ENCODE data around the gene ADCK1. TPM values are rescaled to one million over a fixed set of nuclear protein-coding genes. Genes with fewer than 3 reads are reported as not detected.

ADCK1 gene
- total RNA-seq, 1 donor from 2014 or later, result 5.6 TPM

DNA sequence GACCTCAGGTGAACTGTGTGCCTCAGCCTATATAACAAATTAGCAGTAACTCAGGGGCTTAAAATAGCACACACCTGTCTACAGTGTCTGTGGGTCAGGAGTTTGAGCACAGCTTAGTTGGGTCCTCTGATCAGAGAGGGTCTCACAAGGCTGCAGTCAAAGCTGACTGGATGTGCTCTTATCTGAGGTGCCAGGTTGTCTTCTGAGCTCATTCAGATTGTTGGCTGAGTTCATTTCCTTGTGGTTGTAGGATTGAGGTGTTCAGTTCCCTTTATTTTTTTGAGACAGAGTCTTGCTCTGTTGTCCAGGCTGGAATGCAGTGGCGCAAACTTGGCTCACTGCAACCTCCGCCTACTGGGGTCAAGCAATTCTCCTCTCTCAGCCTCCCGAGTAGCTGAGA lies 164.7 kb downstream of the ADCK1 start:
- Mint-ChIP-seq H3K4me1 (ENCODE audit: low read depth, unreplicated experiment) (no peaks in the 10 kb centered on the region), H3K9me3 (ENCODE audit: unreplicated experiment) (no peaks in the 10 kb centered on the region), H3K27me3 (ENCODE audit: unreplicated experiment) (no peaks in the 10 kb centered on the region), H3K36me3 (ENCODE audit: unreplicated experiment) (no peaks in the 10 kb centered on the region), H3K4me3 (ENCODE audit: unreplicated experiment) (no peak overlapping the region), H3K27ac (ENCODE audit: unreplicated experiment) (no peak overlapping the region)
- DNase-seq, result no peak
- TF ChIP-seq, protein P1, sequence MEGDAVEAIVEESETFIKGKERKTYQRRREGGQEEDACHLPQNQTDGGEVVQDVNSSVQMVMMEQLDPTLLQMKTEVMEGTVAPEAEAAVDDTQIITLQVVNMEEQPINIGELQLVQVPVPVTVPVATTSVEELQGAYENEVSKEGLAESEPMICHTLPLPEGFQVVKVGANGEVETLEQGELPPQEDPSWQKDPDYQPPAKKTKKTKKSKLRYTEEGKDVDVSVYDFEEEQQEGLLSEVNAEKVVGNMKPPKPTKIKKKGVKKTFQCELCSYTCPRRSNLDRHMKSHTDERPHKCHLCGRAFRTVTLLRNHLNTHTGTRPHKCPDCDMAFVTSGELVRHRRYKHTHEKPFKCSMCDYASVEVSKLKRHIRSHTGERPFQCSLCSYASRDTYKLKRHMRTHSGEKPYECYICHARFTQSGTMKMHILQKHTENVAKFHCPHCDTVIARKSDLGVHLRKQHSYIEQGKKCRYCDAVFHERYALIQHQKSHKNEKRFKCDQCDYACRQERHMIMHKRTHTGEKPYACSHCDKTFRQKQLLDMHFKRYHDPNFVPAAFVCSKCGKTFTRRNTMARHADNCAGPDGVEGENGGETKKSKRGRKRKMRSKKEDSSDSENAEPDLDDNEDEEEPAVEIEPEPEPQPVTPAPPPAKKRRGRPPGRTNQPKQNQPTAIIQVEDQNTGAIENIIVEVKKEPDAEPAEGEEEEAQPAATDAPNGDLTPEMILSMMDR (IDR thresholded peaks at IDR 0.05; ENCODE audit: partially characterized antibody, unreplicated experiment), result no peak

DNA sequence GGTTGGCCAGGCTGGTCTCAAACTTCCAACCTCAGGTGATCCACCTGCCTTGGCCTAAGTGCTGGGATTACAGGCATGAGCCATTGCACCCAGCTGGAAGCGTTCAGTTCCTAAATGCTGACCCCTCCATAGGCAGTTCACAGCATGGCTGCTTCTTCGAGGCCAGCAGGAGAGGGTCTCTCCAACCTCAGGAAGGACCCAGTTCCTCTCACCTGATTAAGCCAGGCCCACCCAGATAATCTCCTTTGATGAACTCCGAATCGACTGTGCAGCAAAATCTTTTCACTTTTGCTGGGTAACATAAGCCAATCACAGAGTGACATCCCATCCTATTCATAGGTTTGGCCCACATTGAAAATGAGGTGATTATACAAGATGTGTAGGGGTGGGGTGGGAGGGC lies 165.1 kb downstream of the ADCK1 start:
- H3K27me3 Mint-ChIP-seq (ENCODE audit: unreplicated experiment), result no peaks in the 10 kb centered on the region

DNA sequence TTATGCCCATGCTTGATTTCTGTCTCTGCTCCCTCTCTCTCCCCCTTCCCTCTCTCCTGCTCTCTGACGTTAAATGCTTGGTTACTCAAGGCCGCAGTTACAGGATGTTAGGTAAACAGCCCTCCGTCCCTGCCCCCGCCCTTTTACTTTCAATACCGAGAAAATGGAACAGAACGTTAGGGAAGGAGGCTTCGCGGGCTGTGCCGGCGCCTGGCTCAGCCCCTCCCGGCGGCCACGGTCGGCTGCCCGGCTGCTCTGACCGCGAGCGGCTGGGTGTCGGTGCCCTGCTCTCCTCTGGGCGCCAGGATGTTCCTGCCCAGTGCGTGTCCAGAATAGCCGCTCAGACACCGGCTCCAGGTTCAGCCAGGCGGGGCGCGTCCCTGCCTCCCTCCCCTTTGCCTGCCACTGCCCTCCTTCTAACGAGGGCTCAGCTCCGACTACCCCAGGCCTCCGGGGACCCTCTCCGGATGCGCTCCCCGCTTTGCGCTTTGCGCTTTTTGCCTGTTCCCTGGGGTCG lies 166.1 kb downstream of the ADCK1 start:
- H3K27ac Mint-ChIP-seq (ENCODE audit: unreplicated experiment), result no peak overlapping the region
- H3K27me3 Mint-ChIP-seq (ENCODE audit: unreplicated experiment), result no peaks in the 10 kb centered on the region
- H3K36me3 Mint-ChIP-seq (ENCODE audit: unreplicated experiment), result no peaks in the 10 kb centered on the region
- H3K9me3 Mint-ChIP-seq (ENCODE audit: unreplicated experiment), result no peaks in the 10 kb centered on the region
- DNase-seq, result peak; percentile 50
- H3K4me1 Mint-ChIP-seq (ENCODE audit: low read depth, unreplicated experiment), result no peaks in the 10 kb centered on the region
- H3K4me3 Mint-ChIP-seq (ENCODE audit: unreplicated experiment), result peak overlapping the region; percentile 84
- TF ChIP-seq, protein P1 (IDR thresholded peaks at IDR 0.05; ENCODE audit: partially characterized antibody, unreplicated experiment), result no peak

More for the DNA sequence above, 165.1 kb downstream of the ADCK1 start:
- TF ChIP-seq, protein P1 (IDR thresholded peaks at IDR 0.05; ENCODE audit: partially characterized antibody, unreplicated experiment), result no peak
- no peaks in the 10 kb centered on the region for H3K9me3 Mint-ChIP-seq (ENCODE audit: unreplicated experiment)
- no peaks in the 10 kb centered on the region for H3K36me3 Mint-ChIP-seq (ENCODE audit: unreplicated experiment)
- DNase-seq, result no peak
- no peak overlapping the region for H3K4me3 Mint-ChIP-seq (ENCODE audit: unreplicated experiment)
- no peak overlapping the region for H3K27ac Mint-ChIP-seq (ENCODE audit: unreplicated experiment)
- no peaks in the 10 kb centered on the region for H3K4me1 Mint-ChIP-seq (ENCODE audit: low read depth, unreplicated experiment)

DNA sequence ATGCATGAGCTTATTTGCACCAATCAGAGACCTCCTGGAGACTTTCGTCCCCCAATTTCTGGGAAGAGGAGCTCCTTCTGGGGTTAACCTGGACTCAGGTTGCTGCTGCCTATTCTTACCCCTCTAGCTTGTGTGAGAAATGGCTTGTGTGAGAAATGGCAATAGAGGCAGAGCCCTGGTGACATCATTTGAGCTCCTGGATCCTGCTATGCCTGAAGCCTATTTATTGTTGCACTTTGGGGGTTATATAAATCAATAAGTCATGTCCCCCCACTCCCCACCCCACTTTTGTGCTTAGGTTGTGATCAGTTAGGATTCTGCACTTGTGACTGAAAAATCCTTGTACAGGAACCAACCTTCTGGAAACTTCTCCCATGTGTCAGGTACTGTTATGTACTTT lies 167.2 kb downstream of the ADCK1 start:
- no peaks in the 10 kb centered on the region for H3K9me3 Mint-ChIP-seq (ENCODE audit: unreplicated experiment)

DNA sequence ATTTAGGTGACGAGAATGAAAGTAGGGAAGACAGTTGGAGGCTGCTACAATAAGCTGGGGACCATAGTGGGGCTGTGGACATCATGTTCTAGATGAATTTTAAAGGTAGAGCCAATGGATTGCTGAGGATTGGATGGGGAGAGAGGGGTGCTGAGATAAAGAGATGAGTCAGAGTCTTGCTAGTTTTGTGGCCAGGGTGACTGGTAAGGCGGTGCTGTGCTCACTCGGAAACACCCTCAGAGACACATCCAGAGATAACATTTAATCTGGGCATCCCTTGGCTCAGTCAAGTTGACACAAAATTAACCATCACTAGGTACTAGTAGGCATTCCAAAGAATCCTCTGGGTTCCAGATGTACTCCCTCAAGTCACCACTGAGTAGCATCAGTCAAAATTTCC lies 170.7 kb downstream of the ADCK1 start:
- no peaks in the 10 kb centered on the region for H3K27me3 Mint-ChIP-seq (ENCODE audit: unreplicated experiment)
- TF ChIP-seq, protein P1 (IDR thresholded peaks at IDR 0.05; ENCODE audit: partially characterized antibody, unreplicated experiment), result no peak
- H3K4me1 Mint-ChIP-seq (ENCODE audit: low read depth, unreplicated experiment), result no peaks in the 10 kb centered on the region
- DNase-seq, result no peak
- H3K36me3 Mint-ChIP-seq (ENCODE audit: unreplicated experiment), result no peaks in the 10 kb centered on the region
- H3K4me3 Mint-ChIP-seq (ENCODE audit: unreplicated experiment), result no peak overlapping the region
- H3K27ac Mint-ChIP-seq (ENCODE audit: unreplicated experiment), result no peak overlapping the region
- no peaks in the 10 kb centered on the region for H3K9me3 Mint-ChIP-seq (ENCODE audit: unreplicated experiment)

More for the DNA sequence above, 167.2 kb downstream of the ADCK1 start:
- no peak for DNase-seq
- no peak overlapping the region for H3K27ac Mint-ChIP-seq (ENCODE audit: unreplicated experiment)
- H3K4me3 Mint-ChIP-seq (ENCODE audit: unreplicated experiment), result no peak overlapping the region
- TF ChIP-seq, protein P1 (IDR thresholded peaks at IDR 0.05; ENCODE audit: partially characterized antibody, unreplicated experiment), result no peak
- no peaks in the 10 kb centered on the region for H3K36me3 Mint-ChIP-seq (ENCODE audit: unreplicated experiment)
- no peaks in the 10 kb centered on the region for H3K27me3 Mint-ChIP-seq (ENCODE audit: unreplicated experiment)
- H3K4me1 Mint-ChIP-seq (ENCODE audit: low read depth, unreplicated experiment), result no peaks in the 10 kb centered on the region

Data from glutamatergic neuron (in vitro differentiated cells).